ENCODE measurements around the gene SMYD3.
A peak's percentile ranks its signal among the peaks of the same experiment; 100 is the strongest.

SMYD3 gene

GRCh38 chr1:246515390-246516005, 8.4 kb upstream of the SMYD3 start:
- DNase-seq = no peak

- DNase-seq = no peak
Observed at GRCh38 chr1:246513619-246514343, 6.7 kb upstream of the SMYD3 start.

DNA sequence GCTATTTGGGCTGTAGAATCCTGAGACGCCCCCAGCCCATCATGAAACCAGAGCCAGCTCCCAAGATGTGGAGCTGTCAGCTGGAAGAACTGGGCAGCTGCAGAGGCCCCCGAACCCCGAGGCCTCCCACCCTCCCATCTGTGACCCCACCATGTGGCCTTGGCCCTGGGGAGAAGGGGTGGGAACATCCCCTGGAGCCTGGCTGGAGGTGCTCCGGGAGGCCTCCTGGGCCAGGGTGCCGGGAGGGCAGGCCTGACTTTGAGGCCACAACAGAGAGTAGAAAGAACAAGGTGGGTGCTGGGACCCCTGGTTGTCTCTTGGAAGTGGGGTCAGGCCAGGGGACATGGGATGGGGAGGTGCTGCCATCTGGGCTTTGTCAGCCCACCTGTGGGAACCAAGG, 6.0 kb upstream of the SMYD3 start:
- no peak for DNase-seq

DNA sequence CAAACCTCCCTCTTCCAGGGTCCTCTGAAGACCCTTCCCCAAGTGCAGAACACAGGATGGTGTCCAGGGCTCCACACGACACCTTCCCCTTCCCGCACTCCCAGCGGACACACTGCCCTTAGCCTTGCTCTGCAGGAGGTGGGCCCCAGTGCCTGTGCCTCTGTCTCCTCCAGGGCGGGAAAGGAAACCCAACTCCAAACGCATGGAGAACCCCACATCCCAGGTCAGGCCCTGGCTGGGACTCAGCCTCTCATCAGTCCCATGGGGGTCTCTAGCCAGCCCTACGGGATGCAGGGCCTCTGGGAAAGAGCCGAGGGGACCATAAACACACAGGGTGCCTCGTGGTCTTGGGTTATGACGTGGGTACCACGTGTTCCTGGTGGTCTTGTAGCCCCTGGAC, 5.6 kb upstream of the SMYD3 start:
- DNase-seq = no peak

- DNase-seq = no peak
Observed at GRCh38 chr1:246512230-246512629, 5.2 kb upstream of the SMYD3 start.

GRCh38 chr1:246511203-246511602, 4.1 kb upstream of the SMYD3 start:
- DNase-seq = no peak

- no peak for DNase-seq
Observed at GRCh38 chr1:246510147-246511030, 3.3 kb upstream of the SMYD3 start.

DNA sequence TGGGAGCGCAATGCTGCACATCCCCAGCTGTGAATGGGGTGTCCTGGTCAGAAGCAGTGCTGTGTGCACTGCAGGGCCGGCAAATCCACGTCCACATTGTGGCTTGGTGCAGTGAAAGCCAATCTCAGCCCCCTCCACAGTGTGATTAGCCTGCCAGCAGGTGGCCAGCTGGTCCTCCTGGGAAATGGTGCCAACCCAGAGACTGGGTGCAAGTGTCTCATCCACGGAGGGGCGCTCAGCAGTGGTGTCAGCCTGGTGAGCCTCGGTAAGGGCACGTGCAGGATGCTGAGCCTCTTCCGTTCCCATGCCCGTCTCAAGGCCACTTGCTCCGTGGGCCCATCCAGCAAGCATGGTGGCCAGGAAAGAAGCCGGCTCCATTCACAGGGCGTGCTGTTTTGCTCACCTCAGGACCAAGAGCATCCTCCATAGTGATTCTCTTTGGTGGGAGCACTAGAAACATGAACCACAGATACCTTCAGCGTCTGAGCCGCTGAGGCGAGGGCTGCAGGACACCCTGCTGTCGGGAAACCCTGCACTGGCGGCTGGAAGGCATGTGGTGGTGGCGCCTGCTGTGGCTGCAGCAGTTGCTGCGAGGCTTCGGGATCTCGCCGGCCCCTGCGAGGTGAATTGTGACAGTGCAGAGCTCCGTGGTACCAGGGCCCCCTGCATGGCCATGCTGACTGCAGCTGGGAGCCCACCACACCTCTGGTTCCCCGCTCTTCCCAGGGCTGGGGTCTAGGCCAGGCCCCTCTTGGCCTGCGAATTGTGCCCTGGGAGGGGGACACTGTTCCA, 2.0 kb upstream of the SMYD3 start:
- no peak for DNase-seq

- DNase-seq = no peak
Observed at GRCh38 chr1:246506367-246506673, 759 bp downstream of the SMYD3 start.

- DNase-seq = no peak
Observed at GRCh38 chr1:246503341-246503740, 3.7 kb downstream of the SMYD3 start.

GRCh38 chr1:246497331-246497915, 9.7 kb downstream of the SMYD3 start:
- peak in 1 of 2 donors; percentile 64 for DNase-seq

DNA sequence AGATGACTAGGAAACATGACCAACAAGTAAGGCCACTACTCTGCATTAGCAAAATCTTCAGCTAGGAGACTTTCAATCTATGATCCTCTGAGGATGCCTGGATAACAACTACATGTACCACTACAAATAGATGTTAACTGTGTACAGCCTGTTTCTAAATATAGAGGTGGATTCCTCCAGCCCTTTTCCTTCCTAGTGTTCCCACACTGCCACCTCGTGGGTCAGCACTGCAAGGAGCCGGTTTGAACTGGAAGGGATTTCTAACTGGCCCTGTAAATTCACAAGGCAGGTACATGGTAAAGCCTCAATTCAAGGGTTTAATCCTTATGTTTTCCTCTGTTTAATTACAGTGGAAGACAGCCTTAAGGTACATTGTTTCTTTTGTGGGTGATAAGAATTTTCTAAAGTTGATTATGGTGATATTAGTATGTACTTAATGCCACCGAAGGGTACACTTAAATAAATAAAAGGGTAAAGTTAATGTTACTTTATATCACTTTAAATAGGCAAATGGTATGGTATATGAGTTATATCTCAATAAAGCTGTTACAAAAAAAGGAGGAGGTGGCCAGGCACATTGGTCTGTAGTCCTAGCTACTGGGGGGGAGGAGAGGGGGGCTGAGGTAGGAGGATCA, 14.4 kb downstream of the SMYD3 start:
- DNase-seq = peak in 1 of 2 donors; percentile 64

- DNase-seq = no peak
Observed at GRCh38 chr1:246491551-246492053, 15.5 kb downstream of the SMYD3 start.

DNA sequence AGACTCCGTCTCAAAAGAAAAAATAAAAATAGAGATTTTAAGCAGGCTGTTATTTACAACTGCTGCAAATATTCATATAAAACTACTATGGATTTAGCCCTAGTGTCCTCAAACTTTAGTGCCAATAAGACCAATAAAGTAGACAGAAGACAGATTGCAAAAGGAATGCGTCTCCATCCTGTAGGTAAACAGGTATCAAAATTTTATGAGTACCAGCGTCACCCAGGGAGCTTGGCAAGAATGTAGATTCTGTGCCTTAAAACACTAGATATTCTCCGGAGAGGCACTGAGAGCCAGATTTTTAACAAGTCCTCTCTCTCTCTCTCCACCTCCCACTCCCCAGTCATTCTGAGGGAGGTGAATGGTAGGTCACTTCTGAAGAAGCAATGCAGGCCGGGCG, 18.4 kb downstream of the SMYD3 start:
- no peak for DNase-seq

- no peak for DNase-seq
Observed at GRCh38 chr1:246483569-246483933, 23.5 kb downstream of the SMYD3 start.

DNA sequence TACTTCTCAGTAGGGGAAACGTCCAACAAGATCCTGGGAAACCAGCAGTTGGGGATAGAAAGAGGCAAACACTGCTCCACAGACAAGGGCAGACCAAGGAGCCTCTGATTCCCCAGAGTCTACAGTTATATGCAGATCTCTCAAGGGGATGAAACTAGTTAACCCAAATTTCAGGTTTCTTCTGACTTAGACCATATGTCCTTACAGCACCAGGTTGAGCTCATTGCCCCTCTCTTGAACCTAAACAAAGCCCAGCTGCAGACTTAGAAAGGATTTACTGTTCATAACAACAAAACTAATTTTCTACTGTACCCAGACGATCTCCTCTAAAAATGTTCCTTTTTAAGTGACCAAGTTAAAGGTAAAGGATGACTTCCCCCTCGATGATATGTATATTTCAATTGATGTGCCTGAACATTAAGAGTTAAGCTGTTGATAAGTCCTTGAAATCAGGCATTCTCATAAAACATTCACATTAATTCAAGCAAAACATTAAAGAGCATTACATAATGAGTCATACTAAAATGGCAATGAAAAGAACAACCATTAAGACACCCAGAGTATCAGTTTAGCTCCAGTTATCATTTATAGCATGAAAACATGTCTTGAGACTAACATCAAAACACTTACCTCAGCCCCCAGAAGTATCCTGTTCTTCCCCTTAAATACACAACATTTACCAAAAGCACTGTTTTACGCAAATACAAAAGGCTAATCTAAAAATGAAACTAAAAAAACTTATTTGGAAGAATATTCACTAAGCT, 24.1 kb downstream of the SMYD3 start:
- no peak for DNase-seq

- no peak for DNase-seq
Observed at GRCh38 chr1:246479061-246479460, 28.0 kb downstream of the SMYD3 start.

- no peak for DNase-seq
Observed at GRCh38 chr1:246477634-246478033, 29.4 kb downstream of the SMYD3 start.

DNA sequence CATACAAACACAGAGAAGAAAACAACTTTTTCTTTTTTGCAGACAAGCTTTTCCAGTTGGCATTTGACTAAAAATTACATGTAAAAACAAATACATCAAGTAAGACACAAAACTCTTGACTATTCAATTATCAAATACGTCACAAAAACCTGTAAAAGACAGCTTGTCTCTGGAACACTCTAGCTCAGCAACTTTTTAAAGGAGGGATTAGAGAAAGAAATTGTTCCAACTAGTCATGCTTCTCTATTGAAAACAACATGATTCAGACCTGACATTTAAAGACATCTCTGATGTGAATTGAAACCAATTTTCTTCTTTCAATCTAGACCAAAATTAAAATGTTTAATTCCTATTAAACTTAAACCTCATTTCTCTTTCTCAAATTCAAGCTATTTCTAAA, 30.3 kb downstream of the SMYD3 start:
- DNase-seq = no peak

DNA sequence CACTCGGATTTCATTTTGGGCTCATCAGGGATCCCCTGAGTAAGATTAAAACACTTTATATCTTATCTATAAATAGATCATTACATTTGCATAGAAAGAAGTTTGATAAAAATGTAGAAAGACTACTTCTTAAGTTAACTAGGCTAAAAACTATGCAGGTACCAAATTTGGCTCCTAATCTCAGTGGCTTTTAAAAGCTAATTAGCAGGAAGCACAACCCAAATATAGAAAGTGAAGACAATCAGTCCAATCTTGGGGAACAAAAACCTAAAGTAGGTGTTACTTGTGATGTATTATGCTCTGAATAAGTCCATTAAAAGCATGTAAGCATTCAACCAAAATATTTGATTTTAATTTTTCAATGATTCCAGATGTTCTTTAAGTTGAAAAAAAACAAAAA, 35.4 kb downstream of the SMYD3 start:
- no peak for DNase-seq

DNA sequence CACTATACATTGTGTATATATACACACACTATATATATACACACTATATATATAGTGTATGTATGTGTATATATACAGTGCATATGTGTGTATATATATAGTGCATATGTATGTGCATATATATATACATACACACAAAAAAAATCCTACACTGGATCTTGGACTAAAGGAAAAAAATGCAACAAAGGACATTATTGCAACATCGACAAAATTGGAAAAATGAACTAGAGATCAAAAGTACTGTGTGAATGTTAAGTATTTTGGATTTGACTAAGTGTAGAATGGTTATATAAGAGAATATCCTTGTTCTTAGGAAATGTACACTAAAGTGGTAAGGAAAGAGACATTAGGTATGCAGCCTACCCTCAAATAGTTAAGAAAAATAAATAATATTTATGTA, 36.5 kb downstream of the SMYD3 start:
- no peak for DNase-seq
